ENCODE data around the gene FCRL2. TPM values are rescaled to one million over a fixed set of nuclear protein-coding genes. Genes with fewer than 3 reads are reported as not detected.

The FCRL2 gene
- polyA plus RNA-seq, 3 donors, result 0.65 TPM; not detected in 2

DNA sequence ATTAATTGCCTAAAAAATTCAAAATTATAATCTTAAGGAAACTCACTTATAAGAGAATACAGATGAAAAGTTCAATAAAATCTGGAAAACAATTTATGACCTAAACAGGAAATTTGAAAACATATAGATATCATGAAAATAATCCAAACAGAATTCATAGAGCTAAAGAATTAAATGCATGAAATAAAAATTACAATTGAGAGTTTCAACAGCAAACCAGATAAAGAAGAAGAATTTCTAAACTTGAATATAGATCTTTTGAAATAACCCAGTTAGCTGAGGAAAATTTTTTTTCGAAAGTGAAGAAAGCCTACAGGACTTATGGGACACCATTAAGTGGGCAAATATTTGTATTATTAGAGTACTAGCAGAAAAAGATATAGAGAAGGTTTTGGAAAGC is 36.3 kb upstream of the FCRL2 start:
- intact Hi-C loops (cut with micrococcal nuclease), result no loop called here
- H3K36me3 Mint-ChIP-seq, result no peaks in the 10 kb centered on the region
- no CpG with 5 or more reads among the region's 1 CpG for WGBS (ENCODE audit: insufficient coverage)

GRCh38 chr1:157806431-157807149 is 29.7 kb upstream of the FCRL2 start:
- no peak overlapping the region for H3K27ac Mint-ChIP-seq
- H3K9ac ChIP-seq (ENCODE audit: insufficient read depth, low read length, poor library complexity, severe bottlenecking), result no peak overlapping the region
- no peaks in the 10 kb centered on the region for H4K20me1 ChIP-seq (ENCODE audit: insufficient read depth, low read length)
- H3K36me3 ChIP-seq (replicated peaks in 1 of 2; ENCODE audit: control insufficient read depth in 1 of 2, insufficient read depth in 2 of 2, low read length in 2 of 2), result no peaks in the 10 kb centered on the region
- peaks cover 7% of the 10 kb centered on the region in 2 donors for H3K4me1 ChIP-seq (ENCODE audit: control insufficient read depth in 1 of 2, insufficient read depth in 2 of 2, low read length in 2 of 2)
- DNase-seq, result no peak
- H3K4me2 ChIP-seq (replicated peaks; ENCODE audit: extremely low read depth, low read length, poor library complexity, severe bottlenecking), result no peak overlapping the region
- peaks cover 0 to 2% (median under 1%) of the 10 kb centered on the region in 7 donors for H3K9me3 Mint-ChIP-seq
- peaks cover 3 to 4% of the 10 kb centered on the region in 2 donors for H3K27me3 ChIP-seq (ENCODE audit: control insufficient read depth in 2 of 2, insufficient read depth in 2 of 2, low read length in 2 of 2)
- H2AFZ ChIP-seq (ENCODE audit: insufficient read depth, low read depth, low read length, poor library complexity, severe bottlenecking), result no peak overlapping the region
- no peak overlapping the region for H3K4me3 ChIP-seq (replicated peaks in 1 of 3; ENCODE audit: low read depth in 2 of 3, low read length in 3 of 3)
- no peak for TF ChIP-seq CTCF (IDR thresholded peaks at IDR 0.05)
- H3K27ac ChIP-seq (ENCODE audit: low read depth in 1 of 2, low read length in 2 of 2), result no peak overlapping the region
- no peaks in the 10 kb centered on the region for H3K79me2 ChIP-seq (ENCODE audit: insufficient read depth, low read length)
- H3K9me3 ChIP-seq (replicated peaks in 1 of 2; ENCODE audit: control insufficient read depth in 1 of 2, insufficient read depth in 1 of 2, low read length in 2 of 2), result peaks cover 0 to 1% of the 10 kb centered on the region in 2 donors
- H3K27me3 Mint-ChIP-seq (ENCODE audit: low read depth in 3 of 3), result peaks cover 3 to 12% (median 11%) of the 10 kb centered on the region in 3 donors
- H3K4me1 Mint-ChIP-seq, result peaks cover 14% of the 10 kb centered on the region
- 83% methylated on average over 3 of the region's 6 CpGs for WGBS (ENCODE audit: insufficient coverage)
- peak overlapping the region in 1 of 2 donors; percentile 17 for H3K4me3 Mint-ChIP-seq
- no peaks in the 10 kb centered on the region for H3K36me3 Mint-ChIP-seq
- intact Hi-C loops (cut with micrococcal nuclease), result no loop called here

More for the DNA sequence above, 36.3 kb upstream of the FCRL2 start:
- Histone ChIP-seq H4K20me1 (ENCODE audit: insufficient read depth, low read length) (no peaks in the 10 kb centered on the region), H3K36me3 (replicated peaks in 1 of 2; ENCODE audit: control insufficient read depth in 1 of 2, insufficient read depth in 2 of 2, low read length in 2 of 2) (no peaks in the 10 kb centered on the region), H3K27ac (ENCODE audit: low read depth in 1 of 2, low read length in 2 of 2) (no peak overlapping the region), H3K9me3 (replicated peaks in 1 of 2; ENCODE audit: control insufficient read depth in 1 of 2, insufficient read depth in 1 of 2, low read length in 2 of 2) (peaks cover 15 to 26% of the 10 kb centered on the region in 2 donors), H3K4me3 (replicated peaks in 1 of 3; ENCODE audit: low read depth in 2 of 3, low read length in 3 of 3) (no peak overlapping the region), H3K79me2 (ENCODE audit: insufficient read depth, low read length) (no peaks in the 10 kb centered on the region), H3K4me2 (replicated peaks; ENCODE audit: extremely low read depth, low read length, poor library complexity, severe bottlenecking) (no peak overlapping the region), H3K4me1 (ENCODE audit: control insufficient read depth in 1 of 2, insufficient read depth in 2 of 2, low read length in 2 of 2) (peaks cover 1 to 4% of the 10 kb centered on the region in 2 donors), H2AFZ (ENCODE audit: insufficient read depth, low read depth, low read length, poor library complexity, severe bottlenecking) (no peak overlapping the region), H3K27me3 (ENCODE audit: control insufficient read depth in 2 of 2, insufficient read depth in 2 of 2, low read length in 2 of 2) (peaks cover 0 to 9% of the 10 kb centered on the region in 2 donors), H3K9ac (ENCODE audit: insufficient read depth, low read length, poor library complexity, severe bottlenecking) (no peak overlapping the region)
- DNase-seq, result no peak
- Mint-ChIP-seq H3K4me3 (no peak overlapping the region), H3K27me3 (ENCODE audit: low read depth in 3 of 3) (peaks cover 0 to 13% (median 3%) of the 10 kb centered on the region in 3 donors), H3K4me1 (no peaks in the 10 kb centered on the region), H3K27ac (no peak overlapping the region), H3K9me3 (peaks cover 7 to 27% (median 23%) of the 10 kb centered on the region in 7 donors)
- TF ChIP-seq CTCF (IDR thresholded peaks at IDR 0.05), result no peak
